Heart left ventricle (tissue), 16 donors: Measurements from ENCODE around the gene CLECL1. TPM values are rescaled to one million over a fixed set of nuclear protein-coding genes. Genes with fewer than 3 reads are reported as not detected.
"Not testable (repeated sequence)": the region's sequence is repeated elsewhere in the genome, so short reads cannot be mapped to it uniquely, and the experiment has no call there.

Source experiments
- ATAC-seq, 4 donors: fragments of 200-7000 bp; cut with Tn5 transposase; one replicate each; pipeline ENCODE4 v1.9.1; 2020 to 2022; ENCODE audit warnings: moderate library complexity in 4 of 4, mild to moderate bottlenecking in 3 of 4, moderate number of reproducible peaks in 1 of 4
- DNase-seq, 5 donors: peaks; one replicate each; pipeline ENCODE4 v3.0.0-alpha.2; 2020
- H3K27ac ChIP-seq, 12 donors: fragments of 200-600 bp; sonication (generic) in 4 of 12; one replicate each; pipeline versions ENCODE4 v1.5.0 to v1.8.0; 2016 to 2022; ENCODE audit warnings: mild to moderate bottlenecking in 2 of 12
- H3K27me3 ChIP-seq, 9 donors: fragments of 200-600 bp; sonication (generic) in 2 of 9; one replicate each; pipeline versions ENCODE4 v1.5.1 to v1.8.0; 2016 to 2022; ENCODE audit warnings: mild to moderate bottlenecking in 3 of 9
- H3K36me3 ChIP-seq, 9 donors: fragments of 200-600 bp; sonication (generic) in 2 of 9; one replicate each; pipeline versions ENCODE4 v1.5.0 to v1.8.0; 2018 to 2022; ENCODE audit warnings: mild to moderate bottlenecking in 2 of 9
- H3K4me1 ChIP-seq, 12 donors: fragments of 200-600 bp; sonication (generic) in 4 of 12; one replicate each; pipeline versions ENCODE4 v1.5.0 to v1.8.0; 2016 to 2022; ENCODE audit warnings: mild to moderate bottlenecking in 3 of 12
- H3K4me3 ChIP-seq, 12 donors: fragments of 200-600 bp; sonication (generic) in 4 of 12; one replicate each; pipeline versions ENCODE4 v1.5.0 to v1.8.0; 2017 to 2022; ENCODE audit warnings: mild to moderate bottlenecking in 9 of 12, moderate library complexity in 4 of 12
- H3K9me3 ChIP-seq, 12 donors: fragments of 200-600 bp; sonication (generic) in 4 of 12; one replicate each; pipeline versions ENCODE4 v1.5.0 to v1.8.0; 2016 to 2022; ENCODE audit warnings: mild to moderate bottlenecking in 1 of 12
- CTCF ChIP-seq, 12 donors: fragments of 200-600 bp; sonication (generic) in 4 of 12; IDR thresholded peaks; one replicate each; pipeline versions ENCODE4 v1.5.0 to v1.8.0; 2018 to 2022; ENCODE audit warnings: antibody characterized with exemption in 12 of 12, mild to moderate bottlenecking in 5 of 12
- POLR2A ChIP-seq, 2 donors: fragments of 450-650 bp; IDR thresholded peaks; one replicate each; pipeline ENCODE4 v1.6.1; 2017; ENCODE audit warnings: antibody characterized with exemption in 2 of 2, mild to moderate bottlenecking in 2 of 2, moderate library complexity in 2 of 2
- WGBS, 4 donors: extraction: QIAGEN DNeasy Blood & Tissue Kit in 2 of 4; methylation state at CpG; one replicate each; pipeline versions ENCODE4 v1.1.5 to v1.1.7; 2013 to 2018; 5-methylcytosine and 5-hydroxymethylcytosine counted together
- intact Hi-C, 10 donors: fragments of 100-400 bp; cut with DNase I; formaldehyde crosslinking; loops; one replicate each; pipeline versions ENCODE4 v1.11.1 to v1.14.2; 2022
- polyA plus RNA-seq, 2 donors: library from polyadenylated mRNA; stranded (reverse); fragments of 200-250 nt; gene quantifications; one replicate each; pipeline ENCODE4 v1.2.3, GENCODE V29; 2013
- total RNA-seq, 9 donors: library from RNA; depleted of rRNA in 2 of 9; stranded (reverse); fragments of >200 nt in 2 of 9; fragmentation: NEBNext Ultra II Directional in 3 of 9; extraction: Animal tissue kit (Norgen Biotek cat#: 25700) in 3 of 9; gene quantifications; one replicate each; pipeline versions ENCODE4 v1.1.0 to v1.2.4, GENCODE V29; 2016 to 2023
- donor health status: ischemic (EF 13 %, LVEDD 7.1; RV severe dilation, severe dysfunction).
- donor health status: healthy with polysubstance abuse.
- donor health status: DM: no; HTN: yes; CAD: no.
- donor health status: DM: no; HTN: no; CAD: no.
- donor health status: ischemic (EF 25% LVEDD 6.9; RV normal size, moderate dysfunction).
- donor health status: ischemic (EF 25% LVEDD 5.7; RV mildly dilated, moderate dysfunction).
- donor health status: healthy.
- donor health status: DM: yes; HTN: yes; CAD: no.
- donor health status: ischemic (EF 35%, LVEDD 5.7; RV mildly dilated, moderate dysfunction).
- donor health status: nonischemic (EF 11% LVEDD 7.7; RV severe dilation, severe dysfunction).
- donor health status: DM: yes; HTN: yes; CAD: no.
- donor health status: PGD.
- donor health status: ischemic (EF 29% LVEDD 5.4; RV normal size, mild dysfunction).
- donor health status: nonischemic (EF 23%, LVEDD 6.1; RV moderate dilation, normal function).

Gene CLECL1
- total and polyA plus RNA-seq, 11 donors = 0.93 to 4.6 TPM; not detected in 9

- H3K9me3 ChIP-seq = peaks cover 0 to 40% (median 7%) of the 10 kb centered on the region in 12 donors
- no peak overlapping the region for H3K4me3 ChIP-seq
- no peaks in the 10 kb centered on the region for H3K27me3 ChIP-seq
- DNase-seq = no peak
- intact Hi-C loops = no loop called here
- ATAC-seq = peak in 3 of 4 donors; percentile 44 to 79 (median 51)
- WGBS, 4 donors = 13 to 25% (median 21%) methylated on average over 1 of the region's 1 CpG
- TF ChIP-seq POLR2A (IDR thresholded peaks at IDR 0.05) = no peak
- no peak for TF ChIP-seq CTCF (IDR thresholded peaks at IDR 0.05)
- H3K4me1 ChIP-seq = peaks cover 0 to 62% (median 17%) of the 10 kb centered on the region in 12 donors
- peak overlapping the region; percentile 29 to 80 (median 44) for H3K27ac ChIP-seq
- H3K36me3 ChIP-seq = peaks cover 0 to 14% (median 10%) of the 10 kb centered on the region in 9 donors
These were observed 33.5 kb downstream of the CLECL1 start for GRCh38 chr12:9699269-9699897.

- no peak for TF ChIP-seq POLR2A (IDR thresholded peaks at IDR 0.05)
- TF ChIP-seq CTCF (IDR thresholded peaks at IDR 0.05) = no peak
- H3K27ac ChIP-seq = peak overlapping the region in 7 of 12 donors; percentile 36 to 80 (median 49)
These were observed 34.2 kb downstream of the CLECL1 start for GRCh38 chr12:9698681-9699080.

GRCh38 chr12:9697619-9698018 is 35.3 kb downstream of the CLECL1 start:
- ATAC-seq = no peak

More at GRCh38 chr12:9698681-9699080, 34.2 kb downstream of the CLECL1 start:
- Histone ChIP-seq H3K27me3 (no peaks in the 10 kb centered on the region), H3K36me3 (peaks cover 0 to 21% (median 15%) of the 10 kb centered on the region in 9 donors), H3K9me3 (peaks cover 0 to 40% (median 7%) of the 10 kb centered on the region in 12 donors), H3K4me1 (peaks cover 0 to 69% (median 17%) of the 10 kb centered on the region in 12 donors), H3K4me3 (no peak overlapping the region)
- 79 to 86% (median 85%) methylated on average over 2 of the region's 2 CpGs for WGBS, 4 donors
- intact Hi-C loops = no loop called here
- ATAC-seq = no peak
- DNase-seq = no peak

GRCh38 chr12:9695661-9696060 is 37.2 kb downstream of the CLECL1 start:
- H3K4me3 ChIP-seq, intact Hi-C loops, DNase-seq, H3K27ac ChIP-seq, ATAC-seq, H3K27me3 ChIP-seq: not testable (repeated sequence)
- Histone ChIP-seq H3K36me3 (peaks cover 0 to 52% (median 33%) of the 10 kb centered on the region in 9 donors), H3K9me3 (peaks cover 0 to 34% (median 7%) of the 10 kb centered on the region in 12 donors), H3K4me1 (peaks cover 0 to 47% (median 15%) of the 10 kb centered on the region in 12 donors)
- WGBS, 4 donors = 96 to 100% (median 97%) methylated on average over 3 of the region's 3 CpGs

More at GRCh38 chr12:9697619-9698018, 35.3 kb downstream of the CLECL1 start:
- peaks cover 0 to 40% (median 7%) of the 10 kb centered on the region in 12 donors for H3K9me3 ChIP-seq
- intact Hi-C loops = no loop called here
- no peak overlapping the region for H3K27ac ChIP-seq
- peaks cover 0 to 32% (median 19%) of the 10 kb centered on the region in 9 donors for H3K36me3 ChIP-seq
- H3K27me3 ChIP-seq = no peaks in the 10 kb centered on the region
- H3K4me3 ChIP-seq = no peak overlapping the region
- peaks cover 0 to 65% (median 17%) of the 10 kb centered on the region in 12 donors for H3K4me1 ChIP-seq
- DNase-seq = no peak
- TF ChIP-seq POLR2A (IDR thresholded peaks at IDR 0.05) = no peak
- TF ChIP-seq CTCF (IDR thresholded peaks at IDR 0.05) = no peak

- H3K4me3 ChIP-seq, H3K27ac ChIP-seq, ATAC-seq, DNase-seq, intact Hi-C loops, H3K27me3 ChIP-seq: not testable (repeated sequence)
- Histone ChIP-seq H3K36me3 (peaks cover 0 to 56% (median 35%) of the 10 kb centered on the region in 9 donors), H3K9me3 (peaks cover 0 to 34% (median 7%) of the 10 kb centered on the region in 12 donors), H3K4me1 (peaks cover 0 to 42% (median 10%) of the 10 kb centered on the region in 12 donors)
- WGBS, 4 donors = 82 to 94% (median 89%) methylated on average over 9 of the region's 9 CpGs
These were observed 37.7 kb downstream of the CLECL1 start for GRCh38 chr12:9695150-9695549.
